Measurements from ENCODE around the gene SETD3. TPM values are rescaled to one million over a fixed set of nuclear protein-coding genes. Genes with fewer than 3 reads are reported as not detected.

Gene SETD3
- total and polyA plus RNA-seq, 2 of the 8 experiments (the other 6 are each of a cell fraction or from before 2014, with no cell fraction given), result 24.0 to 64.0 TPM

- Histone ChIP-seq H3K27ac (ENCODE audit: low read depth, low read length) (no peak overlapping the region), H3K9me3 (ENCODE audit: insufficient read depth in 2 of 2, low read depth in 1 of 2, low read length in 1 of 2) (no peaks in the 10 kb centered on the region; a peak in 2 of 4 replicates), H3K9ac (replicated peaks in 1 of 4; ENCODE audit: extremely low read depth in 1 of 4, low read depth in 3 of 4, low read length in 3 of 4) (no peak overlapping the region), H3K27me3 (replicated peaks in 1 of 4; ENCODE audit: control insufficient read depth in 3 of 4, extremely low read depth in 1 of 4, insufficient read depth in 3 of 4, low read length in 3 of 4) (no peaks in the 10 kb centered on the region), H3K4me1 (replicated peaks in 1 of 4; ENCODE audit: control insufficient read depth in 3 of 4, insufficient read depth in 4 of 4, low read length in 3 of 4) (peaks cover 2 to 12% (median 9%) of the 10 kb centered on the region in 4 experiments; a peak in 6 of 7 replicates), H3K79me2 (ENCODE audit: control insufficient read depth in 1 of 2, insufficient read depth in 2 of 2, low read length in 2 of 2) (peaks cover 0 to 8% of the 10 kb centered on the region in 2 experiments; a peak in 1 of 4 replicates), H2AK5ac (ENCODE audit: low read depth, low read length) (no peak overlapping the region), H3K4me3 (ENCODE audit: extremely low read depth in 1 of 4, insufficient read depth in 2 of 4, low read depth in 3 of 4, low read length in 4 of 4) (no peak overlapping the region), H3K23ac (ENCODE audit: insufficient read length) (no peak overlapping the region), H3K79me1 (ENCODE audit: low read depth, low read length) (peaks cover 6% of the 10 kb centered on the region; the same call in 1 of the 2 replicates), H2BK120ac (replicated peaks; ENCODE audit: low read depth, low read length) (no peak overlapping the region), H3K18ac (ENCODE audit: extremely low read depth, low read length) (no peak overlapping the region), H2BK12ac (ENCODE audit: low read depth, low read length) (no peak overlapping the region), H2BK5ac (ENCODE audit: low read depth, low read length) (no peak overlapping the region), H3K4me2 (ENCODE audit: insufficient read depth in 1 of 2, low read depth in 2 of 2, low read length in 2 of 2) (no peak overlapping the region), H2BK15ac (ENCODE audit: low read length) (no peak overlapping the region), H2AFZ (ENCODE audit: low read length) (no peak overlapping the region), H3K4ac (replicated peaks; ENCODE audit: insufficient read length, low read depth, low read length) (no peak overlapping the region), H4K91ac (replicated peaks; ENCODE audit: insufficient read length, low read length) (no peak overlapping the region), H4K20me1 (replicated peaks in 1 of 2; ENCODE audit: control insufficient read depth in 1 of 2, insufficient read depth in 2 of 2, low read length in 2 of 2) (peaks cover 2% of the 10 kb centered on the region in 2 experiments), H4K8ac (ENCODE audit: extremely low read depth, insufficient read depth, low read length) (no peak overlapping the region; the same call in 1 of the 2 replicates), H4K5ac (ENCODE audit: insufficient read length, low read depth, low read length) (no peak overlapping the region), H3K56ac (replicated peaks; ENCODE audit: insufficient read length, low read depth, low read length) (no peak overlapping the region), H3K23me2 (ENCODE audit: low read depth, low read length) (no peaks in the 10 kb centered on the region), H3K36me3 (ENCODE audit: control insufficient read depth in 2 of 4, insufficient read depth in 4 of 4, low read length in 3 of 4) (peaks cover 0 to 9% (median 5%) of the 10 kb centered on the region in 4 experiments; a peak in 3 of 8 replicates), H2BK20ac (ENCODE audit: low read length) (no peak overlapping the region), H3K14ac (ENCODE audit: insufficient read length) (no peak overlapping the region)
- DNase-seq (ENCODE audit: low read depth in 1 of 2, low spot score in 2 of 2) (no peak), FAIRE-seq (no peak)
- 89% methylated on average over 11 of the region's 11 CpGs; no CpG with 5 or more reads in 1 of the 2 experiments for WGBS, 2 experiments (ENCODE audit: extremely low coverage in 1 of 2, insufficient coverage in 1 of 2, insufficient read length in 1 of 2, insufficient replicate concordance in 2 of 2, low coverage in 1 of 2, low lambda C conversion rate in 2 of 2, missing lambda C conversion rate in 1 of 2)
- POLR2A ChIA-PET (ENCODE audit: partially characterized antibody), result no interaction called here
- CTCF ChIA-PET (ENCODE audit: partially characterized antibody), result interaction anchor here (0.9 to 1.0 kb wide), 4 partner anchors 8 to 37 kb away, joined by 3 to 6 read pairs (median 4); no protein-coding TSS in a partner anchor
- TF ChIP-seq SIN3A (conservative IDR thresholded peaks at IDR 0.05 in 1 of 2, IDR thresholded peaks at IDR 0.05 in 1 of 2; ENCODE audit: low read depth in 1 of 2, low read length in 2 of 2) (no peak), RAD21 (IDR thresholded peaks at IDR 0.05 in 1 of 2, conservative IDR thresholded peaks at IDR 0.05 in 1 of 2; ENCODE audit: low read depth in 2 of 2, low read length in 2 of 2) (no peak), HDAC2 (IDR thresholded peaks at IDR 0.05; ENCODE audit: borderline replicate concordance in 1 of 2, low read depth in 2 of 2, low read length in 2 of 2) (no peak), MAFK (IDR thresholded peaks at IDR 0.05; ENCODE audit: low read depth, low read length) (no peak), NRF1 (IDR thresholded peaks at IDR 0.05; ENCODE audit: low read depth, low read length) (no peak), MAX (IDR thresholded peaks at IDR 0.05) (no peak), EP300 (IDR thresholded peaks at IDR 0.05; ENCODE audit: borderline replicate concordance in 1 of 2, low read depth in 2 of 2, low read length in 2 of 2) (no peak), USF2 (IDR thresholded peaks at IDR 0.05; ENCODE audit: low read length) (no peak)
Measured at GRCh38 chr14:99427632-99428300, 52.9 kb downstream of the SETD3 start.

Data from H1 (cell line).